Upper lobe of left lung (tissue), 4 donors: Measurements from ENCODE around the gene NUDCD3.

Source experiments
- EP300 ChIP-seq, 4 donors: sonication (generic); formaldehyde crosslinking; IDR thresholded peaks; one replicate each; pipeline ENCODE4 v1.5.1; 2017; ENCODE audit warnings: antibody characterized with exemption in 4 of 4, control low read depth in 2 of 4
- POLR2A ChIP-seq, 4 donors: fragments of 450-650 bp; IDR thresholded peaks; one replicate each; pipeline ENCODE4 v1.5.1; 2016 to 2017; ENCODE audit warnings: antibody characterized with exemption in 4 of 4, mild to moderate bottlenecking in 2 of 4
- POLR2AphosphoS5 ChIP-seq, 2 donors: sonication (generic); formaldehyde crosslinking; IDR thresholded peaks; one replicate each; pipeline ENCODE4 v1.5.1; 2017; ENCODE audit warnings: antibody characterized with exemption in 2 of 2
- TF ChIP-seq, protein P1 (sequence below), 6 experiments: fragments of 450-650 bp in 4 of 6; fragments of 200-600 bp in 2 of 6; sonication (generic) in 2 of 6; IDR thresholded peaks; one replicate each; pipeline ENCODE4 v1.5.1; 2016 to 2019; ENCODE audit warnings: antibody characterized with exemption in 6 of 6

DNA sequence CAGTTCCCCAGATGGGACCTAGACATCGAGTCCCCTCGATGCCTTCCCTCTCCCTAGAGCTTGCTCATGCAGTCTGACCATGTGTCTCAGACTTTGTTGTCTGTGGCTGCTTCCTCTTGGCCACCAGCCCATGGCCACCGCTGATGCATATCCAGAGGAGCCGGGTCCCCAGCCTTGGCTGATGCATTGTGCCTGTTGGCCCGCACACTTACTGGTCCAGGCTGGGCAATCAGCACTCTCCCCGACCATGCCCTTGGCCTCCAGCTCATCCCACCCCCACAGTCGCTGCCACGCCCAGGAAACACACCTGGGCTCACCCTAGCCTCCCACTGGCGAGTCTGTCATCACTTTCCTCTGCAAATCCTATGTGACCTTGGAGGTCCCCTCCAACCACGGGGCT, 40.5 kb upstream of the NUDCD3 start:
- TF ChIP-seq POLR2A (IDR thresholded peaks at IDR 0.05), result no peak
- no peak for TF ChIP-seq EP300 (IDR thresholded peaks at IDR 0.05)
- TF ChIP-seq, protein P1, sequence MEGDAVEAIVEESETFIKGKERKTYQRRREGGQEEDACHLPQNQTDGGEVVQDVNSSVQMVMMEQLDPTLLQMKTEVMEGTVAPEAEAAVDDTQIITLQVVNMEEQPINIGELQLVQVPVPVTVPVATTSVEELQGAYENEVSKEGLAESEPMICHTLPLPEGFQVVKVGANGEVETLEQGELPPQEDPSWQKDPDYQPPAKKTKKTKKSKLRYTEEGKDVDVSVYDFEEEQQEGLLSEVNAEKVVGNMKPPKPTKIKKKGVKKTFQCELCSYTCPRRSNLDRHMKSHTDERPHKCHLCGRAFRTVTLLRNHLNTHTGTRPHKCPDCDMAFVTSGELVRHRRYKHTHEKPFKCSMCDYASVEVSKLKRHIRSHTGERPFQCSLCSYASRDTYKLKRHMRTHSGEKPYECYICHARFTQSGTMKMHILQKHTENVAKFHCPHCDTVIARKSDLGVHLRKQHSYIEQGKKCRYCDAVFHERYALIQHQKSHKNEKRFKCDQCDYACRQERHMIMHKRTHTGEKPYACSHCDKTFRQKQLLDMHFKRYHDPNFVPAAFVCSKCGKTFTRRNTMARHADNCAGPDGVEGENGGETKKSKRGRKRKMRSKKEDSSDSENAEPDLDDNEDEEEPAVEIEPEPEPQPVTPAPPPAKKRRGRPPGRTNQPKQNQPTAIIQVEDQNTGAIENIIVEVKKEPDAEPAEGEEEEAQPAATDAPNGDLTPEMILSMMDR (IDR thresholded peaks at IDR 0.05), result no peak
- TF ChIP-seq POLR2AphosphoS5 (IDR thresholded peaks at IDR 0.05), result no peak
